Muscle layer of duodenum (tissue), 2 donors: ENCODE results near the gene OR10AD1.
A peak's percentile ranks its signal among the peaks of the same experiment; 100 is the strongest.
"Not testable (repeated sequence)": the region's sequence is repeated elsewhere in the genome, so short reads cannot be mapped to it uniquely, and the experiment has no call there.

ENCODE experiments used
- H3K27ac ChIP-seq: one replicate; pipeline ENCODE4 v1.7.0; 2013; ENCODE audit warnings: mild to moderate bottlenecking, low read length
- H3K27me3 ChIP-seq: one replicate; pipeline ENCODE4 v1.7.0; 2013; ENCODE audit warnings: low read depth, mild to moderate bottlenecking, control low read depth, low read length
- H3K36me3 ChIP-seq, 2 donors: one replicate each; pipeline ENCODE4 v1.7.0; 2013; ENCODE audit warnings: low read length in 2 of 2, control low read depth in 1 of 2, mild to moderate bottlenecking in 1 of 2; ENCODE audit not compliant: insufficient read depth in 2 of 2, control insufficient read depth in 1 of 2
- H3K4me1 ChIP-seq, 2 donors: one replicate each; pipeline ENCODE4 v1.7.0; 2013; ENCODE audit warnings: low read length in 2 of 2, mild to moderate bottlenecking in 2 of 2, control low read depth in 1 of 2, moderate library complexity in 1 of 2; ENCODE audit not compliant: insufficient read depth in 2 of 2, control insufficient read depth in 1 of 2
- H3K4me3 ChIP-seq, 2 donors: one replicate each; pipeline ENCODE4 v1.7.0; 2013; ENCODE audit warnings: low read length in 2 of 2, low read depth in 1 of 2, mild to moderate bottlenecking in 1 of 2
- H3K9me3 ChIP-seq, 2 donors: one replicate each; pipeline ENCODE4 v1.7.0; 2013; ENCODE audit warnings: low read length in 2 of 2, control low read depth in 1 of 2, mild to moderate bottlenecking in 1 of 2; ENCODE audit not compliant: control insufficient read depth in 1 of 2
- donor health status: healthy.

The OR10AD1 gene

GRCh38 chr12:48157018-48157888 is 45.8 kb downstream of the OR10AD1 start, which contains the start of gene ASB8:
Gene ASB8, minus strand, starts transcription at chr12:48157515. Its CDS starts 4,019 bp downstream, at chr12:48153496.
- H3K36me3 ChIP-seq: peaks cover 3 to 14% of the 10 kb centered on the region in 2 donors
- H3K4me3 ChIP-seq: peak within 1 kb of the TSS; percentile 96 to 99
- H3K27ac ChIP-seq: peak within 1 kb of the TSS; percentile 91
- H3K9me3 ChIP-seq: no peaks in the 10 kb centered on the region
- H3K4me1 ChIP-seq: peaks cover 5 to 12% of the 10 kb centered on the region in 2 donors
- H3K27me3 ChIP-seq: no peaks in the 10 kb centered on the region

- Histone ChIP-seq H3K4me1 (peaks cover 5 to 12% of the 10 kb centered on the region in 2 donors), H3K27ac (peak overlapping the region; percentile 91), H3K9me3 (no peaks in the 10 kb centered on the region), H3K36me3 (peaks cover 6 to 20% of the 10 kb centered on the region in 2 donors), H3K27me3 (no peaks in the 10 kb centered on the region), H3K4me3 (peak overlapping the region; percentile 96 to 99)
These were observed 46.5 kb downstream of the OR10AD1 start for GRCh38 chr12:48156652-48157017.

- H3K27ac ChIP-seq, H3K27me3 ChIP-seq, H3K9me3 ChIP-seq, H3K4me3 ChIP-seq: not testable (repeated sequence)
- Histone ChIP-seq H3K36me3 (peaks cover 14 to 29% of the 10 kb centered on the region in 2 donors), H3K4me1 (peaks cover 5 to 12% of the 10 kb centered on the region in 2 donors)
These were observed 47.3 kb downstream of the OR10AD1 start for GRCh38 chr12:48155786-48156185.
